ENCODE measurements around the gene CDC7.
"Not testable (repeated sequence)": the region's sequence is repeated elsewhere in the genome, so short reads cannot be mapped to it uniquely, and the experiment has no call there.

The CDC7 gene

DNA sequence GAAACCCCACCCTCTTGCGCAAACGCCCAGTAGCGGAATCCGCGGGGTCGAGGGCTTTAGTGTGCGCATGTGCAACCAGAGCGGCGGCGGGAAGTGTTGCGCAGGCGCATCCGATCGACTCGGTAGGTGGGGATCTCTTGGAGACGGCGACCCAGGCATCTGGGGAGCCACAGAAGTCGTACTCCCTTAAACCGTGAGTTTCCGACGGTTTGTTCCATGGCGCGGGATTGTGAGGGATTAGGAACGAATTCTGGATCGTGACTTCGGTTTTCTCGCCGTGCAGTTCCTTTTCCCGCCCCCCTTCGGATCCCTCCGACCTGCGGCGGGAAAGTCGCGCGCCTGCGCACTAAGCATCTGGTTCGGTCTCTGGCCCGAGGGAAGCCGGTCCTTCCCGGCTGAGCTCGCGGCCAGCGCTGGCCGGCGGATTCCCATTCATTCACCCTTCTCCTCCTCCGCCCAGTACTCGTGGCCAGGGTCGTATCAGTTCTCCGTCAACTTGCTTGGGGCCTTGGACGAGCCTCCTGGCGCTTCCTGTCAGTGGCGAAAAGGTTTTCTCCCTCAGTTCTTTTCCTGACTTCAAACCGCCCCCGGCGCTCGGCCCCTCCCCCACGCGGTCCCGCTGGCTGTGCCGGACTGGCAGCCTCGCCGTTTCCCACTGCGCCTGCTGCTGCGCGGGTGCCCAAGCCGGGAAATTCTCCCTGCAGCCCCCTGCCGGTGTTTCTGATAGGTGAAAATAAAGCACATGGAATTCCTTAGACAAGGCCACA lies at the start of gene CDC7:
TSS of gene CDC7 (plus strand) at position 96 of the 767 bp plus-strand sequence. CDS start 866 bp downstream, outside the sequence.
- peak; percentile 92 for DNase-seq

DNA sequence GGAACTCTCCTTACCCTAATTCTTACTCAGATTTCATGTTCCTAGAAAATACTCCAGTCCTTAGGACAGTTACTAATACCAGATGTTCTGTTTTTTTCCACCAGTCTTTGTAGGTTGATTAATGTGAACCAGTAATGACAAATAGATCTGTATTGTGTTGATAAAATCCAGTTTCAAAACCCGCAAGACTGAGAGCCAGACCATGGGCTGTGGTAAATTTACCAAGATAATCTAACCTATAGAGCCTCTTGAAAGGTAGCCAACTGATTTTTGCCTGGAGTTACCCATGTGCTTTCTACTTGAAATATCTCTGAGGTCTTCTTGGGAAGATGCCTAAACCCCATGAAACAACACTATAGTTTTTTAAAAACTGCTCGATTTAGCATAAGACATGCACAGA lies 46.5 kb upstream of the CDC7 start:
- DNase-seq: no peak

DNA sequence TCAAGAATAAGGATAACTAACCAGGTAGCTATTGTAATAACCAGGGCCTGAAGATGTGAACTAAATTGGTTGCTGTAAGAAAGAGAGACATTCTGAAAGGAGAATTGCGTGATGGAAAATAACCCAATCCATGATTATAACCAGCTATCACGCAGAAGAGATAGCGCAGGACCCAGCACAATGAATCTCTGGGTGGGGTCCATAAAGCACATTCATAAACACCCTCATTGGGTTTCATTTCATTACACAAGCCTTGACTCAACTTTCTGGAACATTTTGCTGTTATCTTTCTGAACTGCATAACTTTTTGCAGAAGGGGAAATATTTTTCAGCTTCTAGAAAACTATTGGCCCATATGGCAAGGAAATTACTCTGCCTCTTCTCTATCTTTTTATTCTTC lies 45.3 kb upstream of the CDC7 start:
- no peak for DNase-seq

DNA sequence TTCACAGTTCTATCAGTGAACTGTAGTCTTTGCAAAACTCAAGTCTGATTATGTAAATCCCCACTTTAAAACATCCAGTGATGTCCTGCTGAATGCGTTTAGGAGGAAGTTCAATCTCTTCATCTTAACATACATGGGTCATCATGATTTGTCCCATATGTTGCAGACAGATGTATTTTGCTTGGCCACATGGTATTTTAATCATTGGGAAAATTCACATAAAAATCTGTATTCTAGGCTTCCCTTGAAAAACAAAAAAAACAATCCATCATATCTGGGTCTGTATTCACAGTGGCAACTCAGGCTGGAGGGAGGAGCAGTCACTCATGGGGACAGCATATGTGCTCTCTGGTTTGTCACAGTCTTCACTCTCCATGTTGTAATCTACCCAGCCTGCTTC lies 44.8 kb upstream of the CDC7 start:
- DNase-seq: no peak

DNA sequence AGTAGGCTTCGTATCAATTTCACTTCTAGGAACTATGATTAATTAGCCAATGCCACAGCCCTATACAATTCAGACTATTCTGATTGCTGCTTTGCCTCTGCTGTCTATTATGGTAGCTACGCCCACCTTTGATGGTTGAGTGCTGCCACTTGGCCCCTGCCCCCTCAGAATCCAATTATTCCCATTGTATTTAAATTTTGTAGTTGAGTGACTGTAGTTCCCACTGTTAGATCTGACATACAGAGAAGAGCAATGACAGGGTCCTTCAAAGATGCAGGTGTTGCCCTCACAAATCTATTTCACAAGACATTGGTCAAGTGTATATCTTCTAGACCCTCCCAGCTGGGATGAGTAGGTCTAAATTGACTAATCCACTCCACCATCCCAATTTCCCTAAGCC lies 35.3 kb upstream of the CDC7 start:
- DNase-seq: not testable (repeated sequence)

DNA sequence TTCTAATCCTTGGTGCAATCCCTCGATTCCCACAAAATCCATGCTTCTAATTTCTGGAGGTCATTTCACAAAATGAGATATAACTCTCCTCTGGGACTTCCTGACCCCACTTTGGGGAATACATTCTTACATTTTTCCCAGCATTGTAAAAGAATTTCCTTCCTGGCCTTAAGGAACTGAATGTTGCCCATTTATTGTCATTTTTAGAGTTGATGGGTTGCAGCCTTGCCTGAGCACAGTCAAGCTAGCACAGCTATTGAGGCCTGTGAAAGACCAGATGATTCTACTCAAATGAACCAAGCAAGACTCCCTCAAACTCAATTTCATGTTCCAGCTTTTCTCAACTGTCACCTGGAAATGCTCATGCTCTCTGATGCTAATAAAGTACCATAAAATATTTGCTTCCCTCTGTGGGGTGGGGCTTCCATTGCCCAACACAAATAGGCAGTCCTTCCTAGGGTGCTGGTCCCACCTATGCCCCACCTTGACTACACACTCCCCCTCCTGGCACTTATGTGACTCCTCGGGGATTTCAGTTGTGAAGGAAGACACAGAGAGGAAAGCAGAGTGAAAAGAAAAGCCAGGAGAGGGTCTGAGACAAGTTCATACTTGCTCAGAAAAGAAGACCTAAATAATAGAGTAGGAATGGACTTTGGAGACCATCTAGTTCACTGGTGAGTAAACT lies 24.0 kb upstream of the CDC7 start:
- no peak for DNase-seq

DNA sequence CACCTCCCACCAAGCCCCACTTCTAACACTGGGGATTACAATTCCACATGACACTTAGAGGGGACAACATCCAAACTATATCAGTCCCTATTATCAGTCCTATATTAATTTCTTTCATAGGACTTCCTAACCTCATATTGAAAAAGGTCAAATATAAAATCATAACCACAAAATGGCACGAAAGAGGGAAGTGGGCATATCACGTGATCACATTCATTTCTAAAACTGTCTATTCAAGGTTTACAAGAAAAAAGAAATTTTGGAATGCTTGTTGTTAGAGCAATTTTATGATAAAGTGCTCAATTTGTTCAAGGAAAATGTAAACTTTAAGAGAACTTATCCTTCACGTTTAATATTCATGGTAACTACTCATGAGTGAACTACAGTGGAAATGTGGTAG lies 13.2 kb upstream of the CDC7 start:
- no peak for DNase-seq

DNA sequence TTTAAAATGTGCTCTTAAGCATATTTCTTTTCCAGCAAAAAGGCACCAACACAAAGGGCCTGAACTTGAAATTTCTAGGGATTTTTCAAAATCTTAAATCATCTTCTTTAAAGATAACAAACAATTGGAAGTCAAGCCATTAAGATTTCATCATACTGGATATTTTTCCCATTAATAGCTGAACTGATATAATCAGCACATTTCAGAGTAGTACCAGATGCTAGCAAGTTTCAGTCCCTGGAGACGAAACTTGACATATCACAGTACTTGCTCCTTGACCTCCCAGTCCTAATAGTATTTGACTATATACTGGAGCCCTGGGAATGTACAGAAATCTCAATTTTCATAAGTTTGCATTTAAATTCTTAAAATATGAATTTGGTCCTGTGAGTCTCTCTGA lies 10.2 kb upstream of the CDC7 start:
- no peak for DNase-seq

DNA sequence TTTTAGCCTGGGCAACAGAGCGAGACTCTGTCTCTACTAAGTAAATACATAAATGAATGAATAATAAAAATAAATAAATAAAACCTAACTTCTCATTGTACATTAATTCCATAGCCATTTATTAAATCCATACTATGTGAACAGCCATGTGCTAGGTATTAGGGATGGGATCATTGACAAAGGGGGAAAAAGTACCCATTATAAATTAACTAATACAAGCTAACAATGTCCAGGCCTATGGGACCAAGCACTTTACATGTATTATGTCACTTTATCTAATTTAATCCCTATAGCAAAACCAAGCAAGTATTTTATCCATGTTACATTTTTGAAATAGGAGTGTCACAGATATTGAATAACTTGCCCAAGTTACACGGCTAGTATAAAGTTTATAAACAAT lies 2.6 kb upstream of the CDC7 start:
- no peak for DNase-seq

DNA sequence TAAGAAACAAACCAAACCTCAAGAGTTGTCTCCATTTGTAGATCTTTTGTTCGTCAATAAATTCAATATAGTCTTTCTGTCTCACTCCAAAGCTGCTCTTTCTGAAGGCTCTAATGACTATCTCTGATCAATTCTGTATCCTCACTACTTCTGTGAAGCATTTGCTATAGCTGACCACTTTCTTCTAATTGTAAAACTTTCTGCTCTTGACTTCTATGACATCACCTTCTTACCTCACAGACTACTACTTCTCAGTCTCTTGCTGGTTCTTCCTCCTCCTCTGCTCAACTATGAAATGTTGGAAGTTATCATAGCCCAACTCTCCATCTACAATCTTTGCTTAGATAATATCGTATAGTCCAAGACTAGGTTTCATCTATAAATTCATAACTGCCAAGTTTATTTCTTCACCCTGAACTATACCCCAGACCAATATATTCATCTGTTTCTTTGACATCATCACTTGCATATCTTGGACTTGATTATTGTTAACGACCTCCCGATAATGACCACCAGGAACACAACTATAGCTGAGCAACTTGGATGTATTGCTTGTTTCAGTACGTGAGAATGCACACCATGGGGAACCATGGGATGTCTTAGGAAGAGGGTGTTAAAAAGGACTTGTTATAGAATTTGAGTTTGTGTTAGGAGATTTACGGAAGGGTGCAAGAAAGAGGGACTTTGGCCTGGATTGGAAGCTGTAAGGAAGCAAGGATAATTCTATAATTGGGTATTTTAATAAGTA lies 2.0 kb upstream of the CDC7 start:
- DNase-seq: no peak

DNA sequence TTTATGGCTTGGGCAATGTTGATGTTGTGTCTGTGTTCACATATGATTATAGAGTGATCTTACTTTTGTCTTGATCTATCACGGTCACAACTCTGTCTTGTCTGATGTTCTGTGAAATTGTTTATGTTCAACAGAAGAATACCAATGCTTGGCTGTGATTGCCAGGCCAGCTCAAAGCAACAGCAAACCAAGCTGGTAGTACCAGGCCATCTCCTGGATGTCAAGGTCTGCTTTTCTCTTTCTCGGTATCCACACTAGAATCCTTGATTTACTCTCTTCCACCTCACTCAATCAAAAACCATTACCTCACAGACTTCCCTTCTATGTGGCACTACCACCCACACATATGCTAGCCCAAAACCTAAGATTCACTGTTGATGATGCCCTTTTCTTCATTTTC lies 1.3 kb upstream of the CDC7 start:
- no peak for DNase-seq

DNA sequence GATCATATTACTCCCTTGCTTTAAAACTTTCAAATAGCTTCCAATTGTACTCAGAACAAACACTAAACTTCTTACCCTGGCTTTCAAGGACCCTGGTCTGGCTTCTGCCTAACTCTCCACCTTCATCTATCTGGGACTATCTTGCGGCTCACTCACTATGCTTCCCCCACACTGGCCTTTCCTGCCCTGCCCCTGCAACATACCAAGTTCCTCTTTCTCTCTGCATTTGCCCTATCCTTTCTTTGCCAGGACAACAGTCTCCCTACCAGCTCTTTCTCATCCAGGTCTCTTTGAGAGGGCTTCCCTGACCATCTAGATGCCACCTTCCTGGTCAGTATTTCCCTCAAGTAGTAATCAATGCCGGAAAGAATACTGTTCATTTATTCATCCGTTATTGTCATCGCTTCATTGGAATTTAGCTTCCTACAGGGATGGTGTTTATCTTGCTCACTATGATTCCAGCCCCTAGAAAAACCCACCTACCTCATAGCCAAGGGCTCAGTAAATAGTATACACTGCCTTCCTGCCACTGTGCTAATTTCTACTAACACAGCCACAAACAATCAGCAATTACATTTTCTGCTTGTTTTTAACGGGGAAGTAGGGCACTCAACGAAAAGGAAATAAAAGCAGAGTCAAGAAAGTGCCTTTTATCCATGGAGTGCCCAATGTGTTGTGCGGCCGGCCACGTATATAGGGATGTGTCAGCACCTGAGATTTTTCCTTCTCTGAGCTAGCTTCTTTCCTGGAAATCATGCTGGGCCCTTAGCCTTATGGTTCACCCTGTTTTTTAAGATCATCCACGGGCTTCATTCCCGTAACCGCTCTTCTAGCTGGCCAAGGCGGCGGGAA lies 521 bp upstream of the CDC7 start:
- DNase-seq: peak; percentile 27

DNA sequence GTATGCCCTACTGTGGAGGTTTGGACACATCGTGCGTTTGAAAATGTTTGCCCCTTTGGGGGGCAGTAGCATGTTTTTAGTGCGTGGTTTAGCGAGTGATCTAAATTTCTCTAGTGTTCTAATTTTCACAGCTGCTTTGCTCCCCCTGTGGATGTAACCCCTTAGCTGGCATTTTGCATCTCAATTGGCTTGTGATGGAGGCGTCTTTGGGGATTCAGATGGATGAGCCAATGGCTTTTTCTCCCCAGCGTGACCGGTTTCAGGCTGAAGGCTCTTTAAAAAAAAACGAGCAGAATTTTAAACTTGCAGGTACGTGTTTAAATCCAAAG lies 836 bp downstream of the CDC7 start:
- DNase-seq: peak; percentile 92

DNA sequence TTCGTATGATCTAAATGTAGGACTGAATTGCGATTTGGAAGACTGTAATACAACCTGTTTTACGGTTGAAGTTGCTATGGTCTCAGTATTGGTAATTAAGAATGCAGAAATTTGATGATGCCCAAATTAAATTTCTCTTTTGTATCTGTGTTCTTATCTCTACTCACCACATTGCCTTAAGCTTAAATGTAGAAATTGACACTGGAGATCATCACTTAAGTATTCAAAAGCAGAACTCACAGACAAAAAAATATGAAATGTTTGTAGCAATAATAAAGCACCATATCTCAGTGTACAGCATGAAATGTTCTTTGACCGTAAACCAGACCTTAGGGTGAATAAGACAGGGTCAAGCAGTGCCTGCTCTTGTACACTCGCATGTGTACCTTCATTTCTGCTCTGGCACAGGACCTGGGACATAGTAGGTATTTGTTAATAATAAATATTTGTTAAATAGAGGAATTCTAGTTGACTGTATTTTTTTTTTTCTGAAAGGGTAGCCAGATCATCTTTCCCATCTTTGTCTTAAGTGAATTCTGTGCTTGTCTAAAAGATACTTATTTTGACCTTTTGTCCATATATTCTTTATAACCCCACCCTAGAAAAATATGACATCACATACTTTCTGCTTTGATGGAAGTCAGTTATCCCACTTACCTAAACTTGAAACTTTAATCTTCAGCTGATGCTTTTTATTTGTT lies 1.5 kb downstream of the CDC7 start:
- DNase-seq: no peak

DNA sequence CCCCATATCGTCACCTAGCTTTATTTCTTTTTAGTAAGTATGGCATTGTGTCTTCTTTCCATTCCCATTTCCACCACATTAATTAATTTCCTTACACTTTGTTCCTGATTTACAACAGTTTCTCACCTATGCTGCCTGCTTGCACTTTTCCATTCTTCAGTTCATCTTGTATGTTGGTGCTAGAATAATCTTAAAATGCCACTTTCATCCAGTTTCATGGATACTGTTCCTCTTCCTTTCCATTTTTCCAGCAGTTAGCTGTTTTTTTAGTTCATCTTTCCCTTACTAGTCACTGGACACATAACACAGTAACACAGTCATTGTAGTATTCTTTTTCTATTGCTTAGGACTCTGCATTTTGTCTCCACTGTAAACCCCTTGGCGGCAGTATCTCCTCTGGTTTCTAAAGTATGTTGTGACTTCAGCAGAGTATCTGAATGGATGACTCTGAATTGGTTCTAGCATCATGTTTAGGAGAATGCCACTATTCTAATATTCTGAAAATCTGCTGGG lies 2.1 kb downstream of the CDC7 start:
- DNase-seq: no peak

DNA sequence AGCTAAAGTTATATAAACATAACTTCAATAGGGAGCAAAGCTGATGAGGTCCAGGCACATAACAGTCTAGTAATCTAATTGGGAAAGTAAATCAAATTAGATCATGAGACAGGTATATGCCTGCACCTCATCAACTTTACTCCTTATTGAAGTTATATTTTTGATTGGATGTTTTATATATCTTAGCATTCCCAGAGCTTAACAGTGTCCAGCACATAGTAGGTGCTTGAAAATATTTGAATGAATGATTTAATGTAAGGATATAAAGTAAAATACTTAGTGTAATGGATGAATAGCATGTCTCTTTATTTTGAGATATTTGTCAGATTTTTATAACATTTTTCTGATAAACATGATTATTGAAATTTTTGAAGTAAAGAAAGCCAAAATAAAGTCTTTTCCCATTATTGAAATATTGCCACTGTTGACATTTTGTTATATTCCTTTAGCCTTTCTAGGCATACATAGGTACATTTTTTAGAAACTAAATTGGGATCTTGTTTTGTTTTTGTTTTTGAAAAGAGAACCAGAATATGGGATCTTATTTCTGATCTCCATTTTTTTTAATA lies 2.8 kb downstream of the CDC7 start:
- DNase-seq: no peak

DNA sequence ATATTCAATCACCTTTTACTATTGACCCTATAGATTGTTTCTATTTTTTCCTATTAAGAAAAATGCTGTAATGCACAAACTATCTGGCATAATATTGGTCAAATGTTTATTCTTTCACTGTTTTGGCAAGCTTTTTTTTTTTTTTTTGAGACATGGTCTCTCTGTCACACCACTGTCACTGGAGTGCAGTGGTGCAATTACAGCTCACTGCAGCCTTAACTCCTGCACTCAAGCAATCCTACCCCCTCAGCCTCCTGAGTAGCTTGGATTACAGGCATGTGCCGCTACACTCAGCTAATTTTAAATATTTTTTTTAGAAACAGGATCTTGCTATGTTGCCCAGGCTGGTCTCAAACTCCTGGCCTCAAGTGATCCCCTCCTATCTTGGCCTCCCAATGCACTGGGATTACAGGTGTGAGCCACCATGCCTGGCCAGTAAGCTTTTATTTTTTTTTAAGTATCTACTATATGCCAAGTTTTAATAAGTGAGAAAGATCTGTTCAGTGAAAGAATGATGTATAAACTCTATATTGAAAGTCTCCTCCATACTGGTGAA lies 3.4 kb downstream of the CDC7 start:
- DNase-seq: no peak

DNA sequence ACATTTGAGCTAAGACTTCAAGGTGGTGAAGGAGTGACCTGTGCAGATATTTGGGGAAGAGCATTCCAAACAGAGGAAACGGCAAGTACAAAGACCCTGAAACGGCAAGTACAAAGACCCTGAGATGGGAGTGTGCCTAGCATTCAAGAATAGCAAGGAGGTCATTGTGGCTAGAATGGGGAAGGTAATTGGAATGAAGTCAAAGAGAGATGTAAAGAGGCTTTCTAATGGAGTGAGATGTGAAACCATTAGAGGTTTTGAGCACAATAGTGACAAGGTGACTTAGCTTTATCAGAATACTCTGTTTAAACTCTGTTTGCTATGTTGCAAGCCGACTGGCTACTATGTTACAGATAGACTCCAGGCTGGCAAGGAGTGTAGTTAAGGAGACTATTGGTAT lies 4.4 kb downstream of the CDC7 start:
- no peak for DNase-seq

DNA sequence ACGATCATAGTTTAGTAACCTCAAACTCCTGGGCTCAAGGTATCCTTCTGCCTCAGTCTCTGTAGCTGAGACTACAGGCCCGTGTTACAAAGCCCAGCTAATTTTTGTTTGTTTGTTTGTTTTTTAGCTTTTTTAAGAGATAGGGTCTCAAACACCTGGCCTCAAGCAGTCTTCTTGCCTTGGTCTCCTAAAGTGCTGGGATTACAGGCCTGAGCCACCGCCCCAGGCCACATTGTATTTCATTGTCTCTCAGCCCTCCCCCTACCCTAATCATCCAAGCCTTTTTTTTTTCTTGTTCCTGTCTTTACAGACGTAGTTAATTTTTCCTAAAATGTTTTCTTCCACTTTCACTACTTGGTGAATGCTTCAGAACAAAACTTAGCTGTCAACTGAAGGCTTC lies 5.4 kb downstream of the CDC7 start:
- DNase-seq: no peak

DNA sequence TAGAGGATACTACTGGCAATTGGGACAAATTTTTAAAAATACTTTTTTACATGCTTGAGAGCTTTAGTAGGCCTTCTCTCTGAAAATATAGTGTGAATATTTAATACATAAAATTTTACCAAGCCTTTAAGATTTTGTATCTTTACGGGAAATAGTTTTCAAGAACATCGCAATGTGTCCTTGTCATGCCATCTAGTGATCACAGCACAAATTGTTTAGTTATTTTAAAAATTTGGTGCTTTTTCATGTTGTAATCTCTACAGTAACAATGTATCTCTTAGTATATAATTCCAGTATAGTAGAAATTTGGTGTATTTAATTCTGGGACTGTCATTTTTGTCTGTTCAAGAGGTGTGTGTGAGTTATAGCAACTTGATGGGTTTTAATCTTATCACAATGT lies 6.7 kb downstream of the CDC7 start:
- DNase-seq: no peak

DNA sequence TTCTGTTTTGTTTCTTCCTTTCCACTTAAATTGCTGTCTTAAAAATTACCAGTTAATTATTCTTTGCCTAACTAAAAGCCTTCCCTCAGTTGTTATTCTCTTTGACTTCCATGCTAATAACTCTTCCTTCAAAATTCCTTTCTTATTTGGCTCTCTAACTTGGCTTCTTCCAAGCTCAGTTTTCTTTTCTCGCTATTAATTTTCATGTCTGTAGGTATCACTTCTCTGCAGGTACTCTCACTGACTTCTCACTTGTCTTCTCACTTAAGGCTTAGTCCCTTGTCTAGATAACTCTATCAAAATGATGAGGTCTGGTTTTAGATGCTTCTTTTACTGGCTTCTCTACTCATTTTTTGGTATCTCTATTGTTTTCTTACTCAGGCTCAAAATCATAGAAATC lies 10.1 kb downstream of the CDC7 start:
- no peak for DNase-seq

DNA sequence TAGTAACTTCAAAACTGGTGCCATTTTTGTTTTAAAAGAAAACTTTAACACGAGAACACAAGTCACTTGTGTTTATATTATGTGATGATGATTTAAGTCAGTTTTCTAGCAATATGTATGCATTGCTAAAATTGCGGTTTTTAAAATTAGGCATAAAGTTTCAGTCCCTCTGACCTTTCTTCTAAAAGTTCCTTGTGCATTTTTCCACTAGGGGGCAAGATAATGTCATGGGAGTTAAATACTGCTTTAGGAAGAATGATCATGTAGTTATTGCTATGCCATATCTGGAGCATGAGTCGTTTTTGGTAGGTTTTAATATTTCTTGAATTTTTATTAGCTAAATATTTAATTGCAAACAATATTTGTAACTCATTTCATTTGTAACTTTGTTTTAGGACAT lies 10.7 kb downstream of the CDC7 start:
- peak; percentile 9 for DNase-seq
